ENCODE results near the gene ITGB1BP1.

- TF ChIP-seq CTCF (IDR thresholded peaks at IDR 0.05) (no peak), POLR2A (IDR thresholded peaks at IDR 0.05) (no peak)
These were observed 63.2 kb downstream of the ITGB1BP1 start for GRCh38 chr2:9360110-9360509.
